ENCODE measurements around the gene NDUFAF7.
"Not testable (repeated sequence)": the region's sequence is repeated elsewhere in the genome, so short reads cannot be mapped to it uniquely, and the experiment has no call there.

Gene NDUFAF7

GRCh38 chr2:37215250-37215649 lies 16.2 kb upstream of the NDUFAF7 start:
- no peak for DNase-seq

GRCh38 chr2:37219046-37219445 lies 12.4 kb upstream of the NDUFAF7 start:
- no peak for DNase-seq

DNA sequence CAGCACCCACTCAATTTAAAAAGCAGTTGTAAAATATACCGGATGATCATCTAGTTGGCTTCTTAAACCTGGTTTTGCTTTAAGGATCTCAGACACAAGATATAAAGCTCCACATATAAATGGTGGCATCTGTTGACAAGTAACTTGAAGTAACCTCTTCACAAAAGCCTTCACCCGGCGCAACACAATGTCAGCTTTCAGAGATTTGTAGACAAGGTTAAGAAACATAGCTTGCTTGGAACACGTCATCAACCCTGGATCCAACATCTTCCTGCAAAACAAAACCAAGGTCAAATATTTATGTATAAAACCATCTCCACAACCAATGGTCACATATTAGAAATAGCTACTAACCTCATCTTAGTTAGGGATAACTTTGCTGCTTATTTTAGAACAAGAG lies 8.3 kb upstream of the NDUFAF7 start:
- no peak for DNase-seq

DNA sequence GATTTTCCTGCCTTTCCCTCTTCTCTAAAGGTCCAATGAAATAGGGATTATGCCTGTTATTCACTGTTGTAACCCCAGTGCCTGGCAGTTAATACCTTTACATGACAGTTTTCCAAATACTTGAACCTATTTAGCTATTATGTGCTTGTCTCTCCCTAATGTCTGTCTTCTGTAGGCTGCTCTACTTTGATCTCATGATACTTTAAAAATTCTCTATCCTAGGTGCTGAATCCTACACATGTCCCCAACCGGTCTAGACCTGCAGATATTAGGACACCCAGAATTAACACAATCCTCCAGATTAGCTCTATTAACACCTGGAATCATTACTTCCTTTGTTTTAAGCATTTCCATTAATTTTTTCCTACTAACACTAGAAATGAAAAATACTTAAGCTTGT lies 7.4 kb upstream of the NDUFAF7 start:
- no peak for DNase-seq

DNA sequence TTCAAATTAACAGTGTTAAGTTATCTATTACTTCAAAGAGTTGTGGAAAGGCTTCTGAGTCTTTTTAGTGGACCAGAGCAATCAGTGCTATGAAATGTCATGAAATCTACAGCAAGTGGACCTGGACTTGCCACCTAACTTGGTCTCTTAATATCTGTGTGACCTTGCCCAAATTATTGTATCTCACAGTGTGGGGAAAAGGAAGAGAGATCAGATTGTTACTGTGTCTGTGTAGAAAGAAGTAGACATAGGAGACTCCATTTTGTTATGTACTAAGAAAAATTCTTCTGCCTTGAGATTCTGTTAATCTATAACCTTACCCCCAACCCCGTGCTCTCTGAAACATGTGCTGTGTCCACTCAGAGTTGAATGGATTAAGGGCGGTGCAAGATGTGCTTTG lies 6.3 kb upstream of the NDUFAF7 start:
- not testable (repeated sequence) for DNase-seq

DNA sequence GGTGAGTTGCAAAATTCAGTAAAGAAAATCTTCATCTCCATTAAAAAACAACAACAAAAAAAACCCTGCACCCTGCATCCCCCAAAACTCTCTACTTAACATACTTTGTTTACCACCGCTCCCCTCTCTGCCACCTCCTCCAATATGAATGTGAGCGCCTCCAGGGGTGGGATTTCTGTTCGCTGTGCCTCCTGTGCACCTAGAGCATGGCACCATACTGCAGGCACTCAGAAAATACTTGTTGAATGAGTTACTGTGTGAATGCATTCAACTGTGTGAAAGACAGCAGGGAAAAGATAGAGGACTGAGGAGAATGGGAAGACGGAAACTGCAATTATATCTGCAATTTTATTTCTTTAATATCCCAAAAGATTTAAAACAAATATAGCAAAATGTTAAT lies 4.6 kb upstream of the NDUFAF7 start:
- DNase-seq: no peak

DNA sequence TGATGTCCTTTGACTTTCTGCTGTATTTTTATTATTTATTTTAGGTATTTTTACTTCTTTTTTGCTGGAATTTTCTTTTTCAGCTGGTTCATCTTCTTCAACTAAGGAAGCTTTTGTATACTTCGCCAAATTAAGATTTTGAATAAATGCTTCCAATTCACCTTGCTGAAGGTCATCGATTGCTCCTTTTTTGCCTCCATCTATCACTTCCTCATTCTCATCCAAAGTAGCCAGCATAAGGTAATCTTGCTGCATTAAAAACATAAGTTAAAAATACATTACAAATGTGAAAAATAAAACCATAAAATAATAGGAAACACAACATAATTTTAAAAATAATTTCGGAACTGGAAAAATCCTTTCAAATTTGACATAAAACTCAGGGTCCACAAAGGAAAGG lies 2.7 kb upstream of the NDUFAF7 start:
- DNase-seq: no peak

- DNase-seq: no peak
Observed at GRCh38 chr2:37230581-37230980, 877 bp upstream of the NDUFAF7 start.

GRCh38 chr2:37232131-37232933 lies 874 bp downstream of the NDUFAF7 start:
- DNase-seq: no peak

DNA sequence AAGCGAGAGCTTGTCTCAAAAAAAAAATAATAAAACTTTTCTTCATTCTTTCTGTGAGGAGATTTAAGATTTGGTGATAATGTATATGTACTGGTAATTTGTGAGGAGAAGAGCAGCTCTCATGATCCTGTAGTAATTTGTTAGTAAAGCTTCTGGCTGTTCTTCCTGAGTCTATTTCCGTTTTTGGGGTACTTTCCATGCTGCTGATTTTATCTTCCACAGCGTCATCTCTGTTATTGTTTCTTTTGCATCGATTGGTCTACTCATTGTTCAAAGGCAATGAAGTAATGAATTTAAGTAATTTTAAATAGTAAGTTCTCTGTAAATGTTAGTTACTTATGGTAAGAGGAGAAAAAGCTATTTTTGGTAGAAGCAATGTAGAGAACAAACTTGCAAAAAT lies 12.0 kb downstream of the NDUFAF7 start:
- no peak for DNase-seq

DNA sequence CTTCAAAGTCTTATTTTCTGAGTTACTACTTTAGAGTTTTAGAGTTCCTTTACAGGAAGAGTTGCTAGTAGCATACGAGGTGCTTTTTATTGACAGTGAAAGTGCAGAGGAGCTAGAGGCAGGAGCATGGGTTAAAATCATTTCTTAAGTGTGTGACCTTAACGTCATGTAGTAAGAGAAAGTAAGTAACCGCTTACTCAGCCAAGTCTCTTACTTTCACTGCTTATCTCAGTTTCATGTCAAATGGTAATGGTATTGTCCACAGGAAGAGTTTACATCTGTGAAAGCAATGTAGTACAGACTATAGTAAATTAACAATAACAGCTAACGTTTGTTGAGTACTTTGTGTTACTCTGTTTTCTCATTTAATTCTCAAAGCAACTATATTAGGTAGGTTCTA lies 12.6 kb downstream of the NDUFAF7 start:
- DNase-seq: no peak

GRCh38 chr2:37244755-37245154 lies 13.3 kb downstream of the NDUFAF7 start:
- DNase-seq: no peak

DNA sequence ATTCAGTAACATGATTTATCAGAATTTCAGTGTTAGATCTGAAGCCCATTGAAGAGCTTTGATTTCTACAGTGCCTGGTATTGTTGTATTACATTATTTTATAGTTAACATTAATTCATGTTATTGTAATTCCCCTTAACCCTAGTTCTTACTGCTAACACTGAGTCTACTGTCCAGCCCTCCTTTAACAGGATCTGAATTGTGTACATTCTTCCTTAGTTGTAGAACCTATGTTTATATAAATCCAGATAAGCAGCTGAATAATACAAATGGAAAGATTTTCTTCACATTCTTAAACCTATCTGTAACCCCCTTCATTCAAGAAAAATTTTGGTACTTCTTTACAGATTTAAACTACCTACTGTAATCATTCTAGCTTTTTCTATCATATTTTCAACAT lies 14.7 kb downstream of the NDUFAF7 start:
- DNase-seq: no peak

DNA sequence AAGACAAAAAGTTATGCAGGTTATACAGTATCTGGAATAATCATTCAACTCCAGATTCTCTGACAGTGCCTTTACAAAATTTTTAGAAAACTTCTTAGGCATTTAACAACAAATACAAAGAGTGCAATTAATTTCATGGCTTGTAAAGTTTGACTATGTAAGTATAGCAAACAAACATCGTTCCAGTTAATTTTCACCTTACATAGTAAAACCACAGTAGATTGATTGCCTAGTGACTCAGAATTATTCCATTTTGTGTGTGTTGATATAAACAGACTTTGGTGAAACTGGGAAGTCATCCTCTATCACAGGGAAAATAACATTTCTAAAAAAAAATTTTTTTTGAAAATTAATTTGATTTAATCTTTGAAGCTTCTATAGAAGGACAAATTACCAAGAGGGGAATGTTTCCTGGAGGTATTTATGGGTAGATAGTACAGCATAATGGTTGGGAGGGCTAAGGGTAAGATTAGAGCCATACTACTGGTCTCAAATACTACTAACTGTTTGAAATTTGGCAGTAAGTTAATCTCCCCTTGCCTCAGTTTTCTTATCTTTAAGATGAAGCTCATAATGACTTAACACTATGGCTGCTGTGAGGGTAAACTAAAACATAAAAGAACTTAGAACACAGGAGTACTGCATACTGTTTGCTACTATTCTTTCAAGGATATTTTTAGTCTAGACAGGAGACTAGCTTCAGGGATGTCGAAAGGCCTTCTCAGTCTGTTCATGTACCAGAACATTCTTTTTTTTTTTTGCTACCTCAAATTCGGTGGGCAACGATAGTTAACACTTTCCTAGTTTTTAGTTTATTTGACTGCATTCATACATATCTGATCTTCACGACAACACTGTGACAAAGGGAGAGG lies 19.6 kb downstream of the NDUFAF7 start:
- DNase-seq: no peak

GRCh38 chr2:37262522-37262921 lies 31.1 kb downstream of the NDUFAF7 start:
- DNase-seq: no peak

DNA sequence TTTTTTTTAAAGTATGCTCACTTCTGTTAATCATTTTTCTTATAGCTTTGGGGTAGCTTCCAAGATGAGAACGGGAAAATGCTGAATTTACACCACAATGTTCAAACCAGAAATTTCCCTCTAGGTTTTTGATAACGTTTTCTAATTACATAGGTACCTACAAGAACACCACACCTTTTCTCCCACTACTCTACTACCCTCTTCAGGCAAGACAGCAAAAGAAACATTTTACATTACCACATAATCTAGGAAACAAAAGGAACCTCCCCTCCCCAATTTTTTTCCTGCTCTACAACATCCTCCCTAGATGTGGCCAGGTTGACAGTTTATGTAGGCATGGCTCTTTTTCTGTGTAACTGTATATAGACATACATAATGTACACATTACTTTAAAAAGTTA lies 32.4 kb downstream of the NDUFAF7 start:
- no peak for DNase-seq

DNA sequence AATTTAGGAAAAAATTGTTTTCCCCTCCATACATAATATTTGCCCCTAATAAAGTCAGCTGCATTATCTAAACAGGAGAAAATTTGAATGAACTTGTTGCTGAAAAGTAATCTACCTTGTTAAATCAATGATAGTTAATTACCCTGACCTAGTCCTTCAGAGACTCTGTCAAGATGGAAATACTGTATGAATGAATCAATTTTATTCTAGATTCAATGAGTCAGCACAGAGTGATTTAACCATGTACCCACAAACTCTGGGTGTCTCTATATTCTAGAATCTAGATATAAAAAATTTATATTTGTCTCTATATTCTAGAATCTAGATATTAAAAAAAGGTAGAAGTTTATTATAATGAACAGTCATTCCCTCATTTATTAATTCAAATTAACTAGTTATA lies 36.2 kb downstream of the NDUFAF7 start:
- no peak for DNase-seq

DNA sequence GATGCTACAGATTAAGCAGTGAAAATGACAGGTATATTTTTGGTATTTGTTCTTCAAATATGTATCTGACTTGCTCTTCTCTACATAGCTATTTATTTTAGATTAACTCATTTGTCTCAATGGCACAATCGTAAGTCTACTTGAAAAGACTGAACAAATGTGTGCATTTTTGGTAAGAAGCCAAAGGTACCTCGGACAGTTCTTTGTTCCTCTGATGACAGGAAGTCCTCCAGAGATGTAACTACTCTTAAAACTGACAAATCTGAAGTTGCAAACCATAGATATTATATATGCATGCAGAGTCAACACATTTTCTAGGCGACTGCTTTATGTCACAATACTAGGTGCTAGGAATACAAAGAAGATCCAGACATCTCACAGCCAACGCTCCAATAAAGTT lies 36.7 kb downstream of the NDUFAF7 start:
- DNase-seq: no peak

DNA sequence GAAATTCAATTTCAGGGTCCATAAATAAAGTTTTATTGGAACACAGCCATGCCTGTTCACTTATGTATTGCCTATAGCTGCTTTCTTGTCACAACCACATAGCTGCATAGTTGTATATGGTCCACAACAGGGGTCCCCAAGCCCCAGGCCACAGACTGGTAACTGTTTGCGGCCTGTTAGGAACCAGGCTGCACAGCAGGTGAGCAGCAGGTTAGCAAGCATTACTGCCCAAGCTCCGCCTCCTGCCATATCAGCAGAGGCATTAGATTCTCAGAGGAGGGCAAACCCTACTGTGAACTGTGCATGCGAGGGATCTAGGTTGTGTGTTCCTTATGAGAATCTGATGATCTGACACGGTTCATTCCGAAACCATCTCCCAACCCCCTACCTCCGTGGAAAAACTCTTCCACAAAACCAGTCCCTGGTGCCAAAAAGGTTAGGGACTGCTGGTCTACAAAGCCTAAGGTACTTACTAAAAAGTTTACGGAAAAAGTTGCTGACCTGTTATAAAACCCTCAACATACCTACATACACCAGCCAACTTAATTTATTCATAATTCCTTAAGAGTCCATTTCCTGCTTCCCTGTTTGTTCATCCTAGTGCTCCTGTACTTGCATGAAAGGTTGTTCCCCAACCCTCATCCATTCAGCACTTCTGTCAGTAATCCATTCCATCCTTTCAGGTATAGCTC lies 40.1 kb downstream of the NDUFAF7 start:
- no peak for DNase-seq

DNA sequence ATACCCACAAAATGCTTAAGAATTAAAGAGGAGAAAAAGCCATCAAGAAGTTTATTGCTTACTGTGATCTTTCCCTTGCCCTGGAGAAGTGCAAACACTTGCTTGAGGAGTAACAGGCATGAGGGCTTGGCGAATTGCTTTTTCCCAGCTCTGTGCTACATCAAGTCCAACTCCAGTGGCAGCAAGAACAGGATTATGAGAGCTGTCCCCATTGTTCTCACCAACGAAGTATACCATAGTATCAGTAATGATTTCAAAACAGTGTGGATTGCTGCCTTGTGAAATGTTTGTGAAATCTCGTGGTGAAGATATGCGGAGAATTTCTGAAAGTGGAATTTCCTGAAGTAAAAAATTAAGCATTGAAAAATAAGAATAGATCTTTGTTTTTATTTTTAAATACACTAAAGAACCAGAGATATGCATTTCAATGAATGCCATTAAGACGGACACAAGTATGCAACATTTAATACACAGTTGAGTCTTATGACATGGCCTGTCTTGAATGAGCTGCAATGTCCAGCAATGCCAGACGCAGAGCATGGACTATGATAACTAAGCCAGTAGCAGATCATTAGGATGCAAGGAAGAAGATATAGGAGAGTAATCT lies 43.0 kb downstream of the NDUFAF7 start:
- no peak for DNase-seq

DNA sequence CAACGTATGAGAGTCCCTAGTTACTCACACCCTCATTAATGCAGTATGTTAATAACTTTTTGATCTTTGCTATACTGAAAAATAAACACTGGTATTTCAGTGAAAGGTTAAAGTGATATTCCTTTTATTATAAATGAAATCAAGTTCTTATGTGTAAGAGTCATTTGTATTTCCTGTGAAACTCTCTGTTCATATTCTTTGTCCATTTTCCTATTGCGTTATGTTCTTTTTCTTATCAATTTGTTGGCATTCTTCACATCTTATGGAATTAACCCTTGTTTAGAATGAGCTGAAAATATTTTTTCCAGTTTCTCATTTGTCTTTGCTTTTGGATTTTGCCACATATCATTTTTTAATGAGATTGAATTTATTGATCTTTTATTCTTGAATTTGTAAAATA lies 44.8 kb downstream of the NDUFAF7 start:
- no peak for DNase-seq

DNA sequence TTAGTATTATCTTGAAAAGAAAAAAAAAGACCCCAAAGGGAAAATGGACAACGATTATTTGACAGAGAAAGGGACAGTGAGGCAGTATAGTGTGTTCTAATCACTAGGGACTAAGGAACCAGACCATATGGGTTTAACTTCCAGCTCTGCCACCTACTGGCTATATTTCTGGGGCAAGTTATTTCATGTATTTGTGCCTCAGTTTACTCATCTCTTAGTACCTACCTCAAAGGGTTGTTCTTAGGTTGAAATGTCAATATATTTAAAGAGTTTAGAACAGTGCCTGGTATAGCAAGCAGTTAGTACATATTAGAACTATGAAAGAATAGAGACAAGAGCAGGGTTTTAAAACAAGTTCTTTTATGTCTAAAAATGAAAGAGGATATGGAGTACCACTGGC lies 50.5 kb downstream of the NDUFAF7 start:
- no peak for DNase-seq

GRCh38 chr2:37282746-37283145 lies 51.3 kb downstream of the NDUFAF7 start:
- DNase-seq: no peak
